OCI-LY7 (cell line): Measurements from ENCODE around the gene CAT. TPM values are rescaled to one million over a fixed set of nuclear protein-coding genes. Genes with fewer than 3 reads are reported as not detected.

Source experiments
- BruUV-seq: library from RNA; stranded (reverse); fragments of 400-500 nt; replicated peaks from 2 replicates; lab custom pipeline; 2021; lab: Mats Ljungman, UMichigan
- CTCF ChIA-PET: fragments of 300-600 bp; sonication (Branson Sonifier 250); formaldehyde crosslinking; loops from one replicate; lab custom pipeline; 2022; ENCODE audit warnings: antibody characterized with exemption; ENCODE audit not compliant: unreplicated experiment; lab: Charles Lee
- POLR2A ChIA-PET: fragments of 300-600 bp; sonication (Branson Sonifier 250); formaldehyde crosslinking; loops from one replicate; lab custom pipeline; 2022; ENCODE audit warnings: antibody characterized with exemption; lab: Charles Lee
- DNase-seq: peaks from one replicate; pipeline ENCODE4 v3.0.0-alpha.2; 2015; ENCODE audit warnings: low spot score
- H2AFZ ChIP-seq: fragments of 200-600 bp; sonication (generic), shearing (Covaris generic); 2 replicates; pipeline ENCODE4 v1.6.1; 2014; ENCODE audit warnings: mild to moderate bottlenecking, antibody characterized with exemption, low read length, moderate library complexity
- H3K27ac ChIP-seq: fragments of 200-600 bp; sonication (generic); 2 replicates; pipeline ENCODE4 v1.5.1; 2014; ENCODE audit warnings: mixed run types, low read depth, mild to moderate bottlenecking, moderate library complexity, low read length, inconsistent platforms; ENCODE audit not compliant: poor library complexity, severe bottlenecking
- H3K36me3 ChIP-seq: fragments of 200-600 bp; sonication (generic); 2 replicates; pipeline ENCODE4 v1.6.1; 2014; ENCODE audit warnings: mild to moderate bottlenecking, antibody characterized with exemption, low read length, moderate library complexity, mixed read lengths; ENCODE audit not compliant: insufficient read depth
- H3K4me1 ChIP-seq: fragments of 200-600 bp; sonication (generic); 2 replicates; pipeline ENCODE4 v1.5.1; 2014; ENCODE audit warnings: mild to moderate bottlenecking, low read length; ENCODE audit not compliant: insufficient read depth, poor library complexity, severe bottlenecking
- H3K4me2 ChIP-seq: fragments of 200-600 bp; sonication (generic); 2 replicates; pipeline ENCODE4 v1.6.1; 2014; ENCODE audit warnings: mild to moderate bottlenecking, low read length
- H3K4me3 ChIP-seq: fragments of 200-600 bp; sonication (generic); 2 replicates; pipeline ENCODE4 v1.5.1; 2014; ENCODE audit warnings: mild to moderate bottlenecking, low read depth, low read length; ENCODE audit not compliant: poor library complexity, severe bottlenecking
- H3K79me2 ChIP-seq: fragments of 200-600 bp; sonication (generic); 2 replicates; pipeline ENCODE4 v1.6.1; 2016; ENCODE audit warnings: low read depth, mild to moderate bottlenecking, low read length, moderate library complexity, mixed read lengths; ENCODE audit not compliant: insufficient read depth
- H3K9me2 ChIP-seq: fragments of 200-600 bp; sonication (generic); 2 replicates; pipeline ENCODE4 v1.6.1; 2016; ENCODE audit warnings: mild to moderate bottlenecking, low read length, mixed read lengths; ENCODE audit not compliant: insufficient read depth
- H3K9me3 ChIP-seq: fragments of 200-600 bp; sonication (generic); 2 replicates; pipeline ENCODE4 v1.6.1; 2014; ENCODE audit warnings: mild to moderate bottlenecking, mixed run types, low read length, mixed read lengths
- H4K20me1 ChIP-seq: fragments of 200-600 bp; sonication (generic); 2 replicates; pipeline ENCODE4 v1.6.1; 2014; ENCODE audit warnings: mild to moderate bottlenecking, antibody characterized with exemption, low read length, moderate library complexity, mixed read lengths; ENCODE audit not compliant: insufficient read depth
- EZH2phosphoT487 ChIP-seq: fragments of 200-600 bp; sonication (generic); IDR thresholded peaks from 2 replicates; pipeline ENCODE4 v1.6.1; 2018; ENCODE audit warnings: low read depth, borderline replicate concordance, mild to moderate bottlenecking, mixed run types, antibody characterized with exemption, low read length, moderate library complexity, mixed read lengths
- intact Hi-C: fragments of 100-400 bp; cut with micrococcal nuclease; formaldehyde crosslinking; loops from one replicate; pipeline ENCODE4 v1.10.0; 2022; ENCODE audit not compliant: unreplicated experiment
- total RNA-seq, 2 experiments: library from RNA; depleted of rRNA in 1 of 2; stranded (reverse); fragments of >200 nt in 1 of 2; shearing (Covaris generic) in 1 of 2; gene quantifications; 2 replicates each; pipeline ENCODE4 v1.2.3, GENCODE V29; 2014 to 2022
- TF ChIP-seq, protein P1 (sequence below): fragments of 200-600 bp; sonication (generic); conservative IDR thresholded peaks from 2 replicates; pipeline ENCODE4 v1.5.1; 2014; ENCODE audit warnings: mild to moderate bottlenecking, antibody characterized with exemption, low read length, moderate library complexity, mixed read lengths

The CAT gene
- total RNA-seq, 2 experiments from 2014 or later, result 46.6 to 47.8 TPM

DNA sequence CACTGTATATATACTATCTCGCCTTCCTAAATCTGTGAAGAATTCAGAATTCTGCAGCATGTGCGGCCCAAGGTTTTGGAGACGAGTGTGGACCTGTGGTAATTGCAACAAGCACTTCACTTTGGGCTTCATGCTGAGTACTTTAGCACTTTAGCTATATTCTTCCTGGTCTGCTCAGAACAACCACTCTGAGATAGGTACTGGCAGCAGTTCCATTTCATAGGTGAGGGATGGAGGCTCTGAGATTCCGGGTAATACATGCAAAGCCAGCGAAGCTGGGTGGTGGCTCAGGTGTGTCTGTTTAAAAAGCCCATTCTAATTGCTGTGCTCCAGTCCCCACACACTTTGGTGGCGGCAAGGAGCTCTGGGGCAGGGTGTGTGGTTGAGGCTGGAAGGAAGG is 68.4 kb downstream of the CAT start:
- no peak for DNase-seq
- H3K4me3 ChIP-seq, result no peak overlapping the region
- no peak overlapping the region for H2AFZ ChIP-seq
- POLR2A ChIA-PET, result no interaction called here
- TF ChIP-seq EZH2phosphoT487, result no peak
- TF ChIP-seq, protein P1, sequence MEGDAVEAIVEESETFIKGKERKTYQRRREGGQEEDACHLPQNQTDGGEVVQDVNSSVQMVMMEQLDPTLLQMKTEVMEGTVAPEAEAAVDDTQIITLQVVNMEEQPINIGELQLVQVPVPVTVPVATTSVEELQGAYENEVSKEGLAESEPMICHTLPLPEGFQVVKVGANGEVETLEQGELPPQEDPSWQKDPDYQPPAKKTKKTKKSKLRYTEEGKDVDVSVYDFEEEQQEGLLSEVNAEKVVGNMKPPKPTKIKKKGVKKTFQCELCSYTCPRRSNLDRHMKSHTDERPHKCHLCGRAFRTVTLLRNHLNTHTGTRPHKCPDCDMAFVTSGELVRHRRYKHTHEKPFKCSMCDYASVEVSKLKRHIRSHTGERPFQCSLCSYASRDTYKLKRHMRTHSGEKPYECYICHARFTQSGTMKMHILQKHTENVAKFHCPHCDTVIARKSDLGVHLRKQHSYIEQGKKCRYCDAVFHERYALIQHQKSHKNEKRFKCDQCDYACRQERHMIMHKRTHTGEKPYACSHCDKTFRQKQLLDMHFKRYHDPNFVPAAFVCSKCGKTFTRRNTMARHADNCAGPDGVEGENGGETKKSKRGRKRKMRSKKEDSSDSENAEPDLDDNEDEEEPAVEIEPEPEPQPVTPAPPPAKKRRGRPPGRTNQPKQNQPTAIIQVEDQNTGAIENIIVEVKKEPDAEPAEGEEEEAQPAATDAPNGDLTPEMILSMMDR, result no peak
- H3K36me3 ChIP-seq, result no peaks in the 10 kb centered on the region
- H4K20me1 ChIP-seq, result no peaks in the 10 kb centered on the region
- no peaks in the 10 kb centered on the region for H3K79me2 ChIP-seq
- intact Hi-C loops, result no loop called here
- CTCF ChIA-PET, result no interaction called here
- H3K9me3 ChIP-seq, result no peaks in the 10 kb centered on the region
- H3K9me2 ChIP-seq, result no peaks in the 10 kb centered on the region
- no peak overlapping the region for H3K4me2 ChIP-seq
- H3K27ac ChIP-seq, result no peak overlapping the region
- no TSS peak for BruUV-seq
- H3K4me1 ChIP-seq, result no peaks in the 10 kb centered on the region

DNA sequence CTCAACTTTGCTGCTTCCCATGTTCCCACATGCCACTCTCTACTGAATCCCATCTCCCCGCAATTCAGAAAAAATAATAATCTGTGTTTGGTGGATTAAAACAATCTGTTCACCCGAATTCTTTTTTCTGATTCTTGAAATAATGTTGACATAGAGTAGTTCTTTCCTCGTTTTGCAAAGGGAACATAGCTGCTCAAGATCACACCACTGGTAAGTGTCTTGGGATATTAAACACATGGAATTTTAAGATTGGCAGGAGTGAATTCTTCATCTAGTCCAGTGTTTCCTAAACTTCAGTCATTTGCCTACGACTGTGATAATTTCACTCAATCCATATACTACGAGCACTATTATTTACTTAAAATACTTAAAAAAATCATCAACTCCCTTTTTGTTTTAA is 68.9 kb downstream of the CAT start:
- no peaks in the 10 kb centered on the region for H3K9me2 ChIP-seq
- no peaks in the 10 kb centered on the region for H3K36me3 ChIP-seq
- intact Hi-C loops, result no loop called here
- ChIA-PET POLR2A (no interaction called here), CTCF (no interaction called here)
- H3K27ac ChIP-seq, result no peak overlapping the region
- H3K4me1 ChIP-seq, result no peaks in the 10 kb centered on the region
- TF ChIP-seq EZH2phosphoT487, result no peak
- TF ChIP-seq, protein P1, result no peak
- H2AFZ ChIP-seq, result no peak overlapping the region
- no TSS peak for BruUV-seq
- no peak for DNase-seq
- H3K9me3 ChIP-seq, result no peaks in the 10 kb centered on the region
- no peaks in the 10 kb centered on the region for H3K79me2 ChIP-seq
- H3K4me2 ChIP-seq, result no peak overlapping the region
- no peak overlapping the region for H3K4me3 ChIP-seq
- no peaks in the 10 kb centered on the region for H4K20me1 ChIP-seq

DNA sequence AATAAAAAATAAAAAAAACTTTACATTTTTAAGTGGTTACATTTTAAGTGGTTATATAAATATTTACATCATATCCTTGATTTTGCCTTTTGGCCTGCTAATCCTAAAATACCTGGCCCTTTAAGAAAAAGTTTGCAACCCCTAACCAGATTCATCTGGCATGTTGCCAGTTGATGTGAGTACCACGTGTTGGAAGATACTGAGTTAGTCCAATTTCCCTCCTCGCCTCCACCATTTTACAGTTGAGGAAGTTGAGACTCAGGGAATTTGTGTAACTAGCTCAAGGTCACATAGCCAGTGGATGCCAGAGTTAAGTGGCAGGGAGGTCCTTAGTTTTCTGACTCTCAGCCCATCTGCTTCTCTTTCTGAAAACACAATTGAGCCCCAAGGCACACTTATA is 69.8 kb downstream of the CAT start:
- intact Hi-C loops, result no loop called here
- Histone ChIP-seq H3K9me2 (no peaks in the 10 kb centered on the region), H2AFZ (no peak overlapping the region), H3K4me2 (no peak overlapping the region), H3K79me2 (no peaks in the 10 kb centered on the region), H4K20me1 (no peaks in the 10 kb centered on the region), H3K36me3 (no peaks in the 10 kb centered on the region), H3K4me1 (no peaks in the 10 kb centered on the region), H3K27ac (no peak overlapping the region), H3K4me3 (no peak overlapping the region), H3K9me3 (no peaks in the 10 kb centered on the region)
- TF ChIP-seq, protein P1, result no peak
- no peak for TF ChIP-seq EZH2phosphoT487
- no peak for DNase-seq
- BruUV-seq, result no TSS peak
- ChIA-PET CTCF (no interaction called here), POLR2A (no interaction called here)
